GM18873 (cell line): Measurements from ENCODE around the gene MOV10.
"Not testable (repeated sequence)": the region's sequence is repeated elsewhere in the genome, so short reads cannot be mapped to it uniquely, and the experiment has no call there.

Experiments
- ATAC-seq: cut with Tn5 transposase; IDR thresholded peaks from one replicate; pipeline ENCODE4 v1.9.1; 2021; ENCODE audit warnings: mild to moderate bottlenecking, moderate library complexity, moderate number of reproducible peaks; ENCODE audit not compliant: unreplicated experiment, low FRiP score

The MOV10 gene

DNA sequence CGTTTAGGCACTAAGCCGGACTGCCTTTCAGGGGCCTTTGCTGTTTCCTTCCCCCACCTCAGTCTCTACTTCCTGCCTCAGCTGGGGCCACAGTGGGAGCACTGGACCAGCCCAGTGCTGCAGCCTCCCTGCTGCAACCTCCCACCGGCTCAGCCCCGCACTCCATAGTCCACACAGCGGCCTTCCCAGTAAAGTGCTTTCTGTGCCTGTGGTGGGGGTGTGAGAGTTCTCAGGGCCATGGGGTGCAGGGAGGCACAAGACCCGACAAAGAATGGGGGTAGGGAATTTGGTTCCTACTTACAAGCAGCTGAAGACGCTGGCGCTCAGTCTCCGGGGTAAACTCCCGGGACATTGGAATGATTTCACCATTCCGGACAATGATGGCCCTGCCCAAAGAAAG is 37.2 kb downstream of the MOV10 start:
- no peak for ATAC-seq

DNA sequence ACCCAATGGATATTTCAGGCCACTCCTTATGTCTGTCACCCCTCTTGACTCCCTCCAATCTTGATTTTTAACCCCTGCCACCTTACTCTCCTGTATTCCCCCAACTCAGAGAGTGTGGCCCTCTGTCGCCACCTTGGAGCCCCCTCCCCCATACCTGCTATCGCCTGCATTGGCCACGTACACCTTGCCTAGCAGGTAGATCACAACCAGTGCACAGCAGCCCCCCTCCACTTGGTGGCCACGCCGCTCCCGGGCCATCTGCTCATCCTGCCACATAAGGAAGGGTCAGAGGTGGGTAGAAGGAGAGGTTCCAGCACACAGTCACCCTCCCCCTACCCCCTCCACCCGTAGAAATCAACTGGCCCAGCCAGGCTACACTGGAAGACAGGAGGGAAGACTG is 37.7 kb downstream of the MOV10 start:
- ATAC-seq: no peak

DNA sequence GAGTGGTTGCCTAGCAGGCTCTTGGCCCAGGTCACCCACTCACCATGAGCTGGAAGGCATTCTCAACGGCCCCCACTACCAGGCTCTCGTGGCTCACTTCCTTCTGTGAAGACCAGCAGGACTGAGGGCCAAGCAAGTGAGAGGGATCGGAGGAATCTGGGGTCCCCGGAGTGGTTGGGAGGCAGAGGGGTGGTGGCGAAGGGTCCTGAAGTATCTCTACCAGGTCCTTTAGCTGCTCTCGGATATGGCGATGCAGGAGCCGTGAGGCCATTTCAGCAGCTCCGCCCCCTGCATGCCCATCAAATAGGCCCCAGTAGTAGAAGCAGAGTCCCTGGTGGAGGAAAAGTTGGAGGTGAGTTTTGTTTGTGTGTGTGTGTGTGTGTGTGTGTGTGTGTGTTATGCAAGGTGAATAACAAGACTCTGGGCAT is 38.3 kb downstream of the MOV10 start:
- no peak for ATAC-seq

DNA sequence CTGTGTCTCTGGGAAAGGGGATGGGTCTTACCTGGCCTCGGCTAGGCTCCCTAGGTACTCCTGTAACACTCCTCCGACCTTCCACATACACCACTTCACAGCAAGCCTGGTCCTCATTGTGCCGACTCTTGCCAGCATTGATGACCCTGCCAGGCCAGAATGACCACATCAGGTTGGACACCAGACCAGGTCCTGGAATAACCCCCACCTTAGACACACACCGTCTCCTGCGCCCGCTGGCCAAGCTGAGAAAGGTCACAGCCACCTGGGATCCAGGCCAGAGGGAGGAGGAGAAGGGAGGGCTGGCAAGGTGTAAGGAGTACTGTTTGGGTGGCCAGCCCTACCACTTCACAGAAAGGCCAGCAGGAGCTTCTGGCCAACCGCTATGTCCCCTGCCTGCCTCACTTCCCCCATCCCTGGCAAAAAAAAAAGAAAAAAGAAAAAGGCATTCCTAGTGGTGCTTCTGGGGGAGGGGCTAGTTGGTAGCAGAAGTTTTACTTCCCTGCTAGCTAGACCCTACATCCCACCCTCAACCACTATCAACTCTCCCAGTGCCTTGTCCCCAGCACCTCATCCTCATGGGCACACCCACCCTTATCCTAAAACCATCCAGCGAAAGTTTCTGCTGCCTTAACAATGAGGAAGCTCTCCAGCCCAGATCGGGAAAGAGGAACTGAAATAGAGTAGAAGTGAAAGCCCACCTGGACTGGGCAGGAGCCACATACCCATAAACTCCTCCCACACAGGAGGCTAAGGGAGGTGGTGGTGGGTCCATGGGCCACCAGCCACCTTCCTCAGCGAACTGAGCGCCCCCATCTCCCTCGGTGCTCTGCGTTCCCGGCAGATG is 39.2 kb downstream of the MOV10 start:
- no peak for ATAC-seq

DNA sequence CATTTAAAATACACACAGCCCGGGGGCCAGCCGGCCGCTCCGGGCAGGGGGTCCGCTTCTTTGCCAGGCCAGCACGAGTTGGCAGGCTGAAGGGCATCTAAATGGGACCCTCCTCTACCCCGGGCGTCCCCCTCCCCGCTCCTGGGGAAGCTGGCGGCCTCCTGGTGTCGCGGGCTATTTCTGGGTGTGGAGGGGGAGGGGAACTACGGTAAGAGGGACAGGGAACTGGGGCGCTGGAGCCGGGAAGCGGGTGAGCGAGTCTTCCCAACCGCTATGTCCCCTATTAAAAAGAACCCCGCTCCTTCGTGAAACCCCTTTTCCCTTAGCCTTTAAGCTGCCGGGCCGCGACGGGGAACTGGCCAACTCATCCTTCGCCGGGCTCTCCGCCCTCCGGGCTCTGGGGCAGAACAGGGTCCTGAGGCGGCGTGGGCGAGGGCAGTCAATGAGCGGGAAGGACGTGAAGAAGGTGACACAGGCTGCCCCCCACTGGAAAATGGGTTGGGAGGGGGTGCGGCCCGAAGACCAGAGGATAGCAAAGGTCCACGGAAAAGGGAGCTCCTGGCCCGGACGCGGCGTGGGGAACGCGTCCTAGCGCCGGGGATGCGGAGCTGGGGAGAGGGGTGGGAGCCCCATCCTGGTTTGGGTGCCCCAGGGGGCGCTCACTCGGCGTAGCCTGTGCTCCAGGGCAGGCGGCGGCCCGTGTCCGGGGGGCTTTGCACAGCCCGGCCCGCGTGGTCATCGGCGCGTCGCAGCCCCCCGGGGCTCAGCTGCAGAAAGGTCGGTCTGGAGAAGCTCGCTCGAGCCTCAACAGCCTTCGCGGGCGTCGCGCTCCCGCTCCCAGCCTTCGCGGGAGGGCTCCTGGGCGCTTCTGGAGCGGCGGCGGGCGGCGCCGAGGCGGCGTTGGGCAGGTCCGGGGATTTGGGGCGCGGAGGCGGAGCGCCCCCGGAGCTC is 40.1 kb downstream of the MOV10 start:
- no peak for ATAC-seq

DNA sequence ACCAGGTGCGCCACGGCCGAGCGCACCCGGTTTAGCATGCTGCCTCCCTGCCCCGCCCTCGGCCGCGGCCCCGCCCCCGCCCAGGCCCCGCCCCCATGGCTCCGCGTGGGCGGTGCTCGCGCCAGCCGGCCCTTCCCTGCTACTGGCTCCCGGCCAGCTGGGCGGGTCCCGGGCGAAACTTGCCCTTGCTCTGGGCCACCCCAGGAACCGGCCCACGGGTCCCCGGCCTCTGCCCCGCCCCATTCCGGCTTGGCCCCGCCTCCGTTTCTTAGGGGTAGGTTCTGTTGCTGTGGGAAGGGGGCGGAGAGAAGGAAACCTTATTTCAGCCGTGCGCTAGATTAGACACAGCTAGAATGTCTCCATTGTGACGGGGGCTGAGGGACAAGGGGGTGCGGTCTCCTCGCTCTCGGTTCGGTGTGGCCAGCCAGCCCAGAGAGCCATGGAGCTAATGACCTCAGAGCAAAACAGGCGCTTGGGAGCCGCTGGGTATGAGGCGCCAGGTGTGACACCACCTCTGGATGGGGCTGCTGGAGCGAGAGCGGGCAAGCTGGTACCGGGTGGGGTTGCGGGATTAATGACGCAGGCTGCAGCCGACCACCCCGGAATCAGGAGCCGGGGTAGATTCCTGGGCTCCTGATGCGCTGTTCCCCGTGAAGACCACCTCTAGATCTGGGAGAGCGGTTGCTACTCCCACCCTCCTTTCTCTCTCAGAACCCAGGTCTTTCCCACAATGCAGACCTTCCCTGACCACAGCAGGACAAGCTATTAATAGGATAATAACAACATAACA is 41.0 kb downstream of the MOV10 start, which contains the start of gene PPM1J:
TSS of gene PPM1J (minus strand) at position 69 of the 790 bp plus-strand sequence. CDS start at position 38, 31 bp downstream.
- ATAC-seq: peak; percentile 70

DNA sequence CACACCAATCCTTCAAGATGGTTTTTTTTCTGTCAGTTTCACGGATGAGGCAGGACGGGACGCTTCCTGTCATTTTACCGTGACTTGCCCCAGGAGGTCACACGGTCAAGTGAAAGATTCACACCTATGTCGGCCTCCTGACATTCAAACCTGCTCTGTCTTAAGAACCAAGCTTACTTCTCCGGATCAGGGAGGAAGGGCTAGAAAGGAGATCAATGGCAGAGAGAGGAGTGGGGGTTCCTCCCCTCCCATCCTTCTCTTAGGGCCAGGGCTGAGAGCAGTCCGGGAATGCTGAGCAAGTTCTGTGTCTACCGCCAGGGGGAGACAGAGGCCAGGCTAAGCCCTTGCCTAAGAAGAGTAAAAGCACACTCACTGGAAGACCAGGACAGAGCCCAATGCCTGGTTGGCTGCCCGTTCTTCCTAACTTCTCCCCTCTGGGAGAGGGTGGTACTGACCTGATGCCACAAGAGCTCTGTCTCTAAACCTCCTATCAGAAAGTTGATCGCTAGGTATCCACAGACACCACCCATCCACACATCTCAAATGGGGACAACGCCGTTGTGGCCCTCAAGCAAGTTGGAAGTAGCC is 41.8 kb downstream of the MOV10 start:
- peak; percentile 39 for ATAC-seq

DNA sequence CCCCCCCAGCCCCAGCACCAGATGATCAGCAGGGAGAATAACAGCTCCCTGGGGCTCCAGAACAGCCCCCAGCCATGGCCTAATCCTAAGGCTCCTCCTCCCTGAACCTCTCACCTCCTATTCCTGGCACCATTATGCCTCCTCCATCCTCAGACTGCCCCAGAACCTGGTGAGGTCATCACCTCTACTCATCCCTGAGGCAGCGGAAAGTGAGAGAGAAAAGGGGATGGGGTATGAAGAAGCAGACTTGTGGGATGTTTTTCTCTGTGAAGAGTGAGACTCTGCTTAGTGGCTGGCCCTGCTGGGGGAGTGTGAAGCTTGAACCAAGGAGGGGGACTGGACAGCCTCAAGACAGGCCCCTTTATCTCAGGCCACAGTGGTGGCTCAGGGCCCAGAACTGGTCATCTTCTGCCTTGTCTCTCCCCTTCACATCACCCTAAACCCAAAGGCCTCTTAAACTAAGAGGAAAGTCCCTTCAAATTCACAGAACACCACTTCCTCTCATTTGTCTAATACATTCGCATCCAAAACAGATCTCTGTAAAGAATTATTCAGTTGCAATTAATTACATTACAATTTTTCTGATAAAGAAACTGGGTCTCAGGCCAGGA is 42.9 kb downstream of the MOV10 start:
- no peak for ATAC-seq

DNA sequence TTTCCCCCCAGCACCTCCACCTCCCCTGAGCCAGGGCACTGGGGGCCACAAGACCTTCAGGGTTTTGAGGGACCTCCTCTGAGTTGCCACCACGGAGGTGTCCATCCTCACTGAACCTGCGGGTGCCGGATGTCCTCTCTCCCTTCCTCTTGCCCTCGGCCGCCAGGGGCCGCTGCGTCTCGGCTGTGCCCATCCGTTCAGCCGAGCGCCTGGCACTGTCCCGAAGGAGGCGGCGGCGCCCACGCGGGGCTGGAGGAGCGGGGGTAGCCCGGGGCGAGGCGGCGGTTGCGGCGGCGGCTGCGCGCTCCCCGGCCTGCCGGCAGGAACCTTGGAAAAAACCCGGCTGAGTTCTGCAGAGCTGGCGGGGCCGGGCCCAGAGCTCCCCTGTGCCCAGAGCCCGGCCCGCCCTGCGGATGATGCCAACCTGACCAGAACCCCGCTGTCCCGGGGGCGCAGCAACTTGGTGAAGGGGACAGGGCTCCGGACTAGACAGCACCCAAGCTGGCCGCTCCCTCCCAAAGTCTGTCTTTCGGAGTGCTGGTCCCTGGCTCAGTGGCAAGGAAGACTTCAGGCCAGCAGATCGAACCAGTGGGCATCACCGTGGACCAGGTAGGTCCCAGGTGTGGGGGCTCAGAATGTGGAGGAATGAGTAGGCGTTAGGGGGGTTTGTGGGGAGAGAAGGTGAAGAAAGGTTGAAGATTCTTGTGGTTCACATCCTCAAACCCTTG is 44.4 kb downstream of the MOV10 start:
- no peak for ATAC-seq

DNA sequence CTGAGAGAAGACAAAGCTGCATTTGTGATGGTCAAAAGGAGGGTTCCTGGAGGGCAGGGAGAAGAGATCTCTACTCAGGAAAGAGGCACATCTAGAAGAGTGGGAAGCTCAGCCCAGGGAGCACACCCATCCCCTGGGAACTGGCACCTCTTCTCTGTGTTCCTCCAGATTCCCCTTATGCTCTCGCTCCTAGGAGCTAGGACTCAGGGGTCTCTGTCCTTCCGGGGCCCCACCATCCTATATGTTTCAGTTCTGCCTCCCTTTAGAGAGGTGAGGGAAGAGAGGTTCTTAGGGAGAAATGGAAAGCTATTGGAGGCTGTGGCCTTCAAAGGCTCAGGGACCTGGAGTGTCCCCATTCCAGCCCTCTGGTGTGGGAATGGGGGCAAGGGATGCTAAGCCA is 45.2 kb downstream of the MOV10 start:
- ATAC-seq: no peak

DNA sequence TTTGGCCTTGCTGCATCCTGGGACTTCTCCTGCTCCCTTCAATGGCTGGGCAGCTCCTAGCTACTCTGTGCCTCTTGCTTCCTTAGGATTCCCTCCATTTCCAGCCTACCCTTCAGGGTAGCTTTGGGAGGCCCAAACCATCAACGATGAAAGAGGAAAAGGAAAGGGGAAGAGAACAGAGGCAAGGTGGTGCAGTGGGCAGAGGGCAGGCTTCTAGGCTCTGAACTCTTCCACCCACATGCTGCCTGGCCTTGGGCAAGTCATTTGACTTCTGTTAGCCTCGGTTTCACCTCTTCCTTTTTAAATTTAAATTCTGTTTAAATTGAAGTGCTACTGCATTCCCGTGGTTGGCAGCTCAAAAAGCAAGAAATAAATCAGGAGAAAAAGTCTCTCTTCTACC is 46.3 kb downstream of the MOV10 start:
- no peak for ATAC-seq

DNA sequence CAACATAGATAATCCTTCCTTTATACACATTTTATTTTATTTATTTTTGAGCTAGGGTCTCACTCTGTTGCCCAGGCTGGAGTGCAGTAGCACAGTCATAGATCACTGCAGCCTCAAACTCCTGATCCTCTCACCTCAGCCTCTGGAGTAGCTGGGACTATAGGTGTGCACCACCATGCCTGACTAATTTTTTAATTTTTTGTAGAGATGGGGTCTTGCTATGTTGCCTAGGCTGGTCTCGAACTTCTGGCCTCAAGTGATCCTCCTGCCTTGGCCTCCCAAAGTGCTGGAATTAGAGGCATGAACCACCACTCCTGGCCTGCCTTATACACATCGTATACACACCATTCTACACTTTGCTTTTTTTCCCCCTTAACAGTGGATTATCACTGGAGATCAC is 46.8 kb downstream of the MOV10 start:
- not testable (repeated sequence) for ATAC-seq

DNA sequence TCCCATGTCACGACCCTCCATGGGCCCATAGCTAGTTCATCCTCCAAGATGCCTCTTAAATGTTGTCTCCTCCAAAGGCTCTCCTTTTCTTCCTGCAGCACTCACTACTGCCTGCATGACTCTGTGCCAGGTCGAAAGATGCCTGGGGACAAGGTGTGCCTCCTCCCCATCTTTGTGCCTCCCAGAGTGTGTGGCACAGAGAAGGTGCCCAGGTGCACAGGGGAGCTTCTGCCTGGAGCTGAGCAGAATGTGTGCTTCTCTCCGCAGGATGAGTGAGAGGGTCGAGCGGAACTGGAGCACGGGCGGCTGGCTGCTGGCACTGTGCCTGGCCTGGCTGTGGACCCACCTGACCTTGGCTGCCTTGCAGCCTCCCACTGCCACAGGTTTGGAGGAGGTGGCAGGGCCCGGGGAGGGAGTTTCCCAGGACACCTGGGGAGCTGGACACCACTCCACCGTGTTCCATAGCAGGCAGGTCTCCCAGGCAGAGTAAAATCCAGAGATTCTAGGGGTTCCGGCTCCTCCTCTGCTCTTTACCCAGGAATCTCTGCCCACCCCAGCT is 47.6 kb downstream of the MOV10 start:
- ATAC-seq: no peak

DNA sequence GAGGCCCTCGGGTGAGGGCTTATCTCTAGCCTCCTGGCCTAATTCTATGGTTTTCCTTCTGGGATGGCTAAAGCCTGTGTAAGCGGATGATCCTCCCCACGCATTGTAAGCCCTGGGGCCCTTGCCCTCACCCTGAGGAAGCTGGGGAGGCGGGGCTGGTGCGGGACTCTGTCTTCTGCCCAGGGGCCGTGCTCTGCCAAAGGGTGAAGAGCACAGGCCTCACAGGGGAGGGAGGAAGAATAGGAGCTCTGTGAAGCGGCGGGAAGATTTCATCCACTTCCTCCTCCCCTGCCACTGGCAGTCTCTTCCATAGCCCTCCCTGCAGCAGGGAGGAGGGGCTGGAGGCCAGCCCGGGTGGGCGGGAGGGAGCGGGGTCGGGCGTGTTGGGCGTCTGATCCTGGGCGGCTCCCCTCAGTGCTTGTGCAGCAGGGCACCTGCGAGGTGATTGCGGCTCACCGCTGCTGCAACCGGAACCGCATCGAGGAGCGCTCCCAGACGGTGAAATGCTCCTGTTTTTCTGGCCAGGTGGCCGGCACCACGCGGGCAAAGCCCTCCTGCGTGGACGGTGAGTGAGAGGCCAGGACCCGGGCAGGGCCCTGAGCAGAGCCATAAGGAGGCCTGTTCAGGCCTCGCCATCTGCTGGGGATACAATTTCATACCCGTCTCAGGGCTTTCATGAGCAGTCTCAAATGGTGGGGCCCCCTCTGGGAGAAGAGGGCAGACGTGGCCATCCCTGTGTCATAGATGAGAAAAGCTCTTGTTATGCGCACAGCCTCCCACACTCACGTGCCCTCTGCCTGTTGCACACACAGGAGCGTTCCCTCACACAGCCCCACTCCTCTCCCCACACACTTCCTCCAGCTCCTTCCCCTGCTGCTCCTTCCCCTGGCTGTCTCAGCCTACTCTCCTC is 48.4 kb downstream of the MOV10 start:
- no peak for ATAC-seq

DNA sequence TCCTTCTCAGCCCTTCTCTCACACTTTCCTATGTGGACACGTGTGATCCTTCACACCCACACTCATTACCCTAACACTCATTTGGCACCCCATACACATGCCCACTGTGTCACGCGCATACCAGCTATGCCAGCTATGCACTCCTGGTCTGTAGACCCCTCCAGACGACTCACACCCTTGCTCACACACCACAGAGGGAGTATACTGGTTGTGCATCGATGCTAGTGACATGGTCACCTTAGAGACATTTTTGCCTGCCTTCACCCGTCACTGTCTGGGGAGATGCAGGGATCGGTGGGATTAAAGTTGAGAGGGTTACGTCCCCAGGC is 49.0 kb downstream of the MOV10 start:
- no peak for ATAC-seq

DNA sequence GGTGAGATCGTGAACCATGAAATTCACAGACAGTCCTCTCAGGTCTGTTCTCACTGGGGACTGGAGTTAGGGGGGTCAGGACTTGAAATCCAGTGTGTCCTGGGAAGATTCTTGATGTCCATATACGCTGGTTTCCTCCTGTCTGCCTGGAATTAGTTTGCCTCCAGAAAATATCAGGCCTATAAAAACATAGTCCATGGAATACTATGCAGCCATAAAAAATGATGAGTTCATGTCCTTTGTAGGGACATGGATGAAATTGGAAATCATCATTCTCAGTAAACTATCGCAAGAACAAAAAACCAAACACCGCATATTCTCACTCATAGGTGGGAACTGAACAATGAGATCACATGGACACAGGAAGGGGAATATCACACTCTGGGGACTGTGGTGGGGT is 49.8 kb downstream of the MOV10 start:
- ATAC-seq: not testable (repeated sequence)

DNA sequence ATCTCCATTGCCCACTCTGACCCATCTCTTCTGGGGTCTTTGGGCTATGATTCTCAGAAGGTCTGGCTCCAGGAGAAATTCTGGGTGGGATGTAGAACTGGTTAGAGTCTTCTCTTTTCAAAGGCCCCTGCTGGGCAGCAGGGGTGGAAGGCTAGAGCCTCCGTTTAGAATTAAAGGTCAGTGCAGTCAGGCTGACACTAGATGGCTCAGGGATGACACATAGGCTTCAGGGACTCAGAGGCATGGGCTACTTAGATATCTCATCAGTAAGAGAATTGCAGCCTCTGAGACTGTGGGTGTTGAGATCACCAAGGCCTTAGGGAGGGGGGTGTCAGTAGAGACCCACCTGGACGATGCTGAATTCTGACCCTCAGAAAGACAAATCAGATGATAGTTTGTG is 53.3 kb downstream of the MOV10 start:
- ATAC-seq: no peak
